PC-3 (cell line): Measurements from ENCODE around the gene FAS. TPM values are rescaled to one million over a fixed set of nuclear protein-coding genes. Genes with fewer than 3 reads are reported as not detected.
A peak's percentile ranks its signal among the peaks of the same experiment; 100 is the strongest.

Experiments
- ATAC-seq: fragments of 200-7000 bp; cut with Tn5 transposase; 2 replicates; pipeline ENCODE4 v1.9.1; 2020; ENCODE audit warnings: mild to moderate bottlenecking, moderate library complexity
- BruUV-seq: library from RNA; stranded (reverse); fragments of 400-500 nt; replicated peaks from 2 replicates; lab custom pipeline; 2021; lab: Mats Ljungman, UMichigan
- CTCF ChIA-PET: fragments of 300-600 bp; sonication (Branson Sonifier 250); formaldehyde crosslinking; loops from one replicate; lab custom pipeline; 2022; ENCODE audit warnings: antibody characterized with exemption; lab: Charles Lee
- POLR2A ChIA-PET: fragments of 300-600 bp; sonication (Branson Sonifier 250); formaldehyde crosslinking; loops from one replicate; lab custom pipeline; 2022; ENCODE audit warnings: antibody characterized with exemption; ENCODE audit not compliant: unreplicated experiment; lab: Charles Lee
- DNase-seq: peaks from one replicate; pipeline ENCODE4 v3.0.0-alpha.2; 2015
- H2AFZ ChIP-seq: fragments of 300-600 bp; sonication (generic); 2 replicates; pipeline ENCODE4 v1.6.0; 2016; ENCODE audit warnings: antibody characterized with exemption, low read length
- H3F3A ChIP-seq: fragments of 300-600 bp; sonication (generic); one replicate; pipeline ENCODE4 v1.6.0; 2017; ENCODE audit warnings: antibody characterized with exemption, low read length, control low read depth, mild to moderate bottlenecking; ENCODE audit not compliant: unreplicated experiment
- H3K27ac ChIP-seq: fragments of 300-600 bp; sonication (generic); 2 replicates; pipeline ENCODE4 v1.5.1; 2016; ENCODE audit warnings: mild to moderate bottlenecking, low read length
- H3K27me3 ChIP-seq: fragments of 300-600 bp; sonication (generic); 2 replicates; pipeline ENCODE4 v1.6.1; 2016; ENCODE audit warnings: low read length, mixed read lengths
- H3K36me3 ChIP-seq: fragments of 300-600 bp; sonication (generic); 2 replicates; pipeline ENCODE4 v1.6.1; 2016; ENCODE audit warnings: low read depth, mixed run types, low read length, mixed read lengths
- H3K4me1 ChIP-seq: fragments of 300-600 bp; sonication (generic); 2 replicates; pipeline ENCODE4 v1.5.1; 2016; ENCODE audit warnings: low read length; ENCODE audit not compliant: insufficient read depth
- H3K4me2 ChIP-seq: fragments of 300-600 bp; sonication (generic); 2 replicates; pipeline ENCODE4 v1.6.0; 2016; ENCODE audit warnings: low read length
- H3K4me3 ChIP-seq: fragments of 300-600 bp; sonication (generic); 2 replicates; pipeline ENCODE4 v1.5.1; 2016; ENCODE audit warnings: mild to moderate bottlenecking, low read length, mixed read lengths
- H3K79me2 ChIP-seq: fragments of 300-600 bp; sonication (generic); 2 replicates; pipeline ENCODE4 v1.6.1; 2017; ENCODE audit warnings: low read length, mixed read lengths
- H3K9ac ChIP-seq: fragments of 300-600 bp; sonication (generic); 2 replicates; pipeline ENCODE4 v1.6.0; 2016; ENCODE audit warnings: mild to moderate bottlenecking, low read length
- H3K9me2 ChIP-seq: fragments of 300-600 bp; sonication (generic); replicated peaks from 2 replicates; pipeline ENCODE4 v1.6.1; 2016; ENCODE audit warnings: mixed run types, low read length, mixed read lengths
- H3K9me3 ChIP-seq: fragments of 300-600 bp; sonication (generic); 2 replicates; pipeline ENCODE4 v1.6.1; 2016; ENCODE audit warnings: low read length, mixed read lengths
- H4K20me1 ChIP-seq: fragments of 300-600 bp; sonication (generic); 2 replicates; pipeline ENCODE4 v1.6.1; 2016; ENCODE audit warnings: low read length, mixed read lengths
- EZH2 ChIP-seq: fragments of 300-600 bp; sonication (generic); IDR thresholded peaks from one replicate; pipeline ENCODE4 v1.6.1; 2017; ENCODE audit warnings: antibody characterized with exemption, mild to moderate bottlenecking, low read length; ENCODE audit not compliant: unreplicated experiment
- EZH2phosphoT487 ChIP-seq: fragments of 300-600 bp; sonication (generic); IDR thresholded peaks from 2 replicates; pipeline ENCODE4 v1.6.1; 2018; ENCODE audit warnings: mild to moderate bottlenecking, antibody characterized with exemption, low read length, borderline replicate concordance
- intact Hi-C: fragments of 100-400 bp; cut with micrococcal nuclease; formaldehyde crosslinking; loops from 2 replicates; pipeline ENCODE4 v1.9.0; 2023
- total RNA-seq: library from RNA; depleted of rRNA; stranded (reverse); fragments of >200 nt; gene quantifications from 2 replicates; pipeline ENCODE4 v1.2.3, GENCODE V29; 2014
- TF ChIP-seq, protein P1 (sequence below): fragments of 300-600 bp; sonication (generic); conservative IDR thresholded peaks from 2 replicates; pipeline ENCODE4 v1.5.1; 2017; ENCODE audit warnings: antibody characterized with exemption, low read depth, mild to moderate bottlenecking, low read length

FAS gene
- total RNA-seq, 1 experiment from 2014 or later: 4.8 TPM

DNA sequence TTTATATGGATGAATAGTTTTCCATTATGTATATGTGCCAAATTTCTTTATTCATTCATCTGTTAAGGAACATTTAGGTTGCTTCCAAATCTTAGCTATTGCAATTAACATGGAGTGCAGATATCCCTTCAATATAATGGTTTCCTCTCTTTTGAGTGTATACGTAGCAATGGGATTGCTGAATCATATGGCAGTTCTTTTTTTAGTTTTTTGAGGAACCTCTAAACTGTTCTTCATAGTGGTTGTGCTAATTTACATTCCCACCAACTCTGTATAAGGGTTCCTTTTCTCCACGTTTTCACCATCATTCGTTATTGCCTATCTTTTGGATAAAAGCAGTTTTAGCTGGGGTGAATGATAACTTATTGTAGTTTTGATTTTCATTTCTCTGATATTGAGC, 46.5 kb downstream of the FAS start:
- ChIA-PET CTCF (interaction anchor here (0.5 kb wide), 1 partner anchor 377 kb away, joined by 3 read pairs; the partner anchor contains the start of gene IFIT5), POLR2A (no interaction called here)
- intact Hi-C loops: loop anchor here (10.0 kb wide), 1 partner anchor 358 kb away; the partner anchor contains the start of gene IFIT1
- no peaks in the 10 kb centered on the region for H4K20me1 ChIP-seq
- ATAC-seq (no peak), DNase-seq (no peak)
- H3K79me2 ChIP-seq: no peaks in the 10 kb centered on the region
- no peaks in the 10 kb centered on the region for H3K36me3 ChIP-seq
- TF ChIP-seq EZH2phosphoT487 (no peak), EZH2 (no peak)
- TF ChIP-seq, protein P1, sequence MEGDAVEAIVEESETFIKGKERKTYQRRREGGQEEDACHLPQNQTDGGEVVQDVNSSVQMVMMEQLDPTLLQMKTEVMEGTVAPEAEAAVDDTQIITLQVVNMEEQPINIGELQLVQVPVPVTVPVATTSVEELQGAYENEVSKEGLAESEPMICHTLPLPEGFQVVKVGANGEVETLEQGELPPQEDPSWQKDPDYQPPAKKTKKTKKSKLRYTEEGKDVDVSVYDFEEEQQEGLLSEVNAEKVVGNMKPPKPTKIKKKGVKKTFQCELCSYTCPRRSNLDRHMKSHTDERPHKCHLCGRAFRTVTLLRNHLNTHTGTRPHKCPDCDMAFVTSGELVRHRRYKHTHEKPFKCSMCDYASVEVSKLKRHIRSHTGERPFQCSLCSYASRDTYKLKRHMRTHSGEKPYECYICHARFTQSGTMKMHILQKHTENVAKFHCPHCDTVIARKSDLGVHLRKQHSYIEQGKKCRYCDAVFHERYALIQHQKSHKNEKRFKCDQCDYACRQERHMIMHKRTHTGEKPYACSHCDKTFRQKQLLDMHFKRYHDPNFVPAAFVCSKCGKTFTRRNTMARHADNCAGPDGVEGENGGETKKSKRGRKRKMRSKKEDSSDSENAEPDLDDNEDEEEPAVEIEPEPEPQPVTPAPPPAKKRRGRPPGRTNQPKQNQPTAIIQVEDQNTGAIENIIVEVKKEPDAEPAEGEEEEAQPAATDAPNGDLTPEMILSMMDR: no peak
- no peak overlapping the region for H3K4me3 ChIP-seq
- H3F3A ChIP-seq: no peaks in the 10 kb centered on the region
- BruUV-seq: no TSS peak
- no peak overlapping the region for H3K27ac ChIP-seq
- no peak overlapping the region for H2AFZ ChIP-seq
- no peaks in the 10 kb centered on the region for H3K27me3 ChIP-seq
- peaks cover 10% of the 10 kb centered on the region for H3K4me1 ChIP-seq
- H3K4me2 ChIP-seq: no peak overlapping the region
- H3K9ac ChIP-seq: no peak overlapping the region
- no peaks in the 10 kb centered on the region for H3K9me3 ChIP-seq
- no peaks in the 10 kb centered on the region for H3K9me2 ChIP-seq

GRCh38 chr10:89042562-89042961, 52.0 kb downstream of the FAS start:
- ATAC-seq (peak; percentile 33), DNase-seq (peak; percentile 58)
- BruUV-seq: no TSS peak

DNA sequence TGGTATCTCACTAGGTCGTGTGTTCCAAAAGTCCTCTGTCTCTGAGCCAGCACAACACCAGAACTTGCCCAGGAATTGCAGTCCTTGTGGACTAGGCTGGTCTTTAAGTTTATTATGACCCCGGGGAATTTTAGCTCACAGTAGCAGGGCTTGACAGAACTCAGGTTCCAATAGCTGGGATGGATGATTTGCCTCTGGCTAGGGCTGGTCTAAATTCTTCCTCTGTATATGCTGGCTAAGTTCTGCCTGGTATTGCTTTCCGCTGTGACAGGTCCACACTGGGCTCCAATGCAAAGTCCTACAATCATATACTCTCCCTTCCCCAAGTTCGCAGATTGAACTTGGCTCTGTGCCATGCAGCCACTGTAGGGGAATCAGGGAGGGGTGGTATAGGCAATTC, 52.5 kb downstream of the FAS start:
- Histone ChIP-seq H3K79me2 (no peaks in the 10 kb centered on the region), H3K9me2 (no peaks in the 10 kb centered on the region), H4K20me1 (no peaks in the 10 kb centered on the region), H3K4me3 (no peak overlapping the region), H3K9ac (no peak overlapping the region), H3K4me1 (0 out of 2 replicates have a peak, but pooled peaks cover 4% of the 10 kb centered on the region), H3K4me2 (no peak overlapping the region), H3K27ac (no peak overlapping the region), H3K36me3 (no peaks in the 10 kb centered on the region), H3K27me3 (no peaks in the 10 kb centered on the region), H3F3A (no peaks in the 10 kb centered on the region), H2AFZ (no peak overlapping the region), H3K9me3 (no peaks in the 10 kb centered on the region)
- DNase-seq (no peak), ATAC-seq (no peak)
- BruUV-seq: no TSS peak
- intact Hi-C loops: no loop called here
- TF ChIP-seq, protein P1: no peak
- TF ChIP-seq EZH2phosphoT487 (no peak), EZH2 (no peak)
- ChIA-PET POLR2A (no interaction called here), CTCF (no interaction called here)

More at GRCh38 chr10:89042562-89042961, 52.0 kb downstream of the FAS start:
- no peak overlapping the region for H3K27ac ChIP-seq
- no peaks in the 10 kb centered on the region for H3K27me3 ChIP-seq
- H3K9ac ChIP-seq: no peak overlapping the region
- TF ChIP-seq EZH2 (no peak), EZH2phosphoT487 (no peak)
- H3K4me2 ChIP-seq: no peak overlapping the region
- no peaks in the 10 kb centered on the region for H3K79me2 ChIP-seq
- POLR2A ChIA-PET: no interaction called here
- CTCF ChIA-PET: no interaction called here
- H3K9me3 ChIP-seq: no peaks in the 10 kb centered on the region
- no peak overlapping the region for H2AFZ ChIP-seq
- H3K9me2 ChIP-seq: no peaks in the 10 kb centered on the region
- H3K4me3 ChIP-seq: no peak overlapping the region
- H4K20me1 ChIP-seq: no peaks in the 10 kb centered on the region
- intact Hi-C loops: no loop called here
- 0 out of 2 replicates have a peak, but pooled peaks cover 4% of the 10 kb centered on the region for H3K4me1 ChIP-seq
- H3F3A ChIP-seq: no peaks in the 10 kb centered on the region
- no peaks in the 10 kb centered on the region for H3K36me3 ChIP-seq
